WTC11 (cell line): ENCODE results near the gene PAQR8. TPM values are rescaled to one million over a fixed set of nuclear protein-coding genes. Genes with fewer than 3 reads are reported as not detected.

ENCODE experiments used
- ATAC-seq: fragments of 200-7000 bp; cut with Tn5 transposase; 2 replicates; pipeline ENCODE4 v1.10.0; 2021; ENCODE audit warnings: mild to moderate bottlenecking, moderate library complexity
- CTCF ChIA-PET: fragments of 300-600 bp; sonication (Branson Sonifier 250); formaldehyde crosslinking; loops from one replicate; lab custom pipeline; 2021; ENCODE audit warnings: antibody characterized with exemption; lab: Charles Lee
- POLR2A ChIA-PET: fragments of 350-600 bp; sonication (Branson Sonifier 250); formaldehyde crosslinking; loops from one replicate; lab custom pipeline; 2021; ENCODE audit warnings: antibody characterized with exemption; lab: Charles Lee
- DNase-seq: peaks from one replicate; pipeline ENCODE4 v3.0.0; 2021; ENCODE audit warnings: low spot score
- H3K27ac Mint-ChIP-seq: 2 replicates; pipeline ENCODE4 v1.8.0; 2021; ENCODE audit warnings: mixed read lengths
- H3K27me3 Mint-ChIP-seq: 2 replicates; pipeline ENCODE4 v1.8.0; 2021; ENCODE audit warnings: low read depth, mild to moderate bottlenecking, moderate library complexity, mixed read lengths
- H3K36me3 Mint-ChIP-seq: 2 replicates; pipeline ENCODE4 v1.8.0; 2021; ENCODE audit warnings: mixed read lengths
- H3K4me1 Mint-ChIP-seq: 2 replicates; pipeline ENCODE4 v1.8.0; 2022; ENCODE audit warnings: mixed read lengths
- H3K4me3 Mint-ChIP-seq: 2 replicates; pipeline ENCODE4 v1.8.0; 2021; ENCODE audit warnings: mild to moderate bottlenecking, moderate library complexity, mixed read lengths
- H3K9me3 Mint-ChIP-seq: 2 replicates; pipeline ENCODE4 v1.8.0; 2021; ENCODE audit warnings: mixed read lengths
- CREB1 ChIP-seq: sonication (generic); formaldehyde crosslinking; IDR thresholded peaks from 2 replicates; pipeline ENCODE4 v1.8.0; 2023; ENCODE audit warnings: mild to moderate bottlenecking, missing genetic modification reagents
- E2F5 ChIP-seq: sonication (generic); formaldehyde crosslinking; IDR thresholded peaks from 2 replicates; pipeline ENCODE4 v1.8.1; 2022; ENCODE audit warnings: mild to moderate bottlenecking, moderate library complexity, missing genetic modification reagents
- FOXP4 ChIP-seq: sonication (generic); formaldehyde crosslinking; IDR thresholded peaks from 2 replicates; pipeline ENCODE4 v1.8.0; 2022; ENCODE audit warnings: mild to moderate bottlenecking, missing genetic modification reagents
- GRHL2 ChIP-seq: fragments of 250-450 bp; sonication (Bioruptor Pico); IDR thresholded peaks from 2 replicates; pipeline ENCODE4 v1.8.0; 2022; ENCODE audit warnings: mild to moderate bottlenecking, moderate library complexity; ENCODE audit not compliant: insufficient replicate concordance, severe bottlenecking
- IRF2 ChIP-seq: sonication (generic); formaldehyde crosslinking; IDR thresholded peaks from 2 replicates; pipeline ENCODE4 v1.8.0; 2022; ENCODE audit warnings: low read depth, missing genetic modification reagents, borderline replicate concordance
- MLX ChIP-seq: sonication (generic); formaldehyde crosslinking; IDR thresholded peaks from 2 replicates; pipeline ENCODE4 v1.8.1; 2023; ENCODE audit warnings: mild to moderate bottlenecking, missing genetic modification reagents, moderate library complexity
- NFATC4 ChIP-seq: fragments of 250-450 bp; sonication (Bioruptor Pico); IDR thresholded peaks from 2 replicates; pipeline ENCODE4 v1.9.0; 2021; ENCODE audit warnings: mild to moderate bottlenecking
- NFE2L1 ChIP-seq: sonication (generic); formaldehyde crosslinking; IDR thresholded peaks from 2 replicates; pipeline ENCODE4 v1.8.1; 2023; ENCODE audit warnings: missing genetic modification reagents
- NFYB ChIP-seq: sonication (generic); formaldehyde crosslinking; conservative IDR thresholded peaks from 2 replicates; pipeline ENCODE4 v1.8.0; 2022; ENCODE audit warnings: low read depth, missing genetic modification reagents
- SOX15 ChIP-seq: fragments of 250-450 bp; sonication (Bioruptor Pico); IDR thresholded peaks from 2 replicates; pipeline ENCODE4 v1.9.0; 2021; ENCODE audit warnings: mild to moderate bottlenecking
- SP1 ChIP-seq: sonication (generic); formaldehyde crosslinking; conservative IDR thresholded peaks from 2 replicates; pipeline ENCODE4 v1.8.1; 2022; ENCODE audit warnings: missing genetic modification reagents
- STAT6 ChIP-seq: sonication (generic); formaldehyde crosslinking; conservative IDR thresholded peaks from 2 replicates; pipeline ENCODE4 v1.8.1; 2023; ENCODE audit warnings: mild to moderate bottlenecking, low read depth, missing genetic modification reagents, moderate library complexity
- USF1 ChIP-seq: sonication (generic); formaldehyde crosslinking; IDR thresholded peaks from 2 replicates; pipeline ENCODE4 v1.8.0; 2022; ENCODE audit warnings: mild to moderate bottlenecking, missing genetic modification reagents
- ZBTB43 ChIP-seq: sonication (generic); formaldehyde crosslinking; IDR thresholded peaks from 2 replicates; pipeline ENCODE4 v1.8.1; 2023; ENCODE audit warnings: mild to moderate bottlenecking, missing genetic modification reagents
- ZNF219 ChIP-seq: sonication (generic); formaldehyde crosslinking; IDR thresholded peaks from 2 replicates; pipeline ENCODE4 v1.8.0; 2023; ENCODE audit warnings: missing genetic modification reagents, mild to moderate bottlenecking, borderline replicate concordance
- ZNF263 ChIP-seq: sonication (generic); formaldehyde crosslinking; IDR thresholded peaks from 2 replicates; pipeline ENCODE4 v1.8.1; 2022; ENCODE audit warnings: low read depth, mild to moderate bottlenecking, moderate library complexity, missing genetic modification reagents
- ZNF317 ChIP-seq: sonication (generic); formaldehyde crosslinking; IDR thresholded peaks from 2 replicates; pipeline ENCODE4 v1.8.1; 2023; ENCODE audit warnings: low read depth, mild to moderate bottlenecking, moderate library complexity, missing genetic modification reagents, borderline replicate concordance
- ZNF396 ChIP-seq: fragments of 250-450 bp; sonication (Bioruptor Pico); IDR thresholded peaks from 2 replicates; pipeline ENCODE4 v1.8.0; 2021; ENCODE audit warnings: mild to moderate bottlenecking, moderate library complexity, borderline replicate concordance
- ZNF671 ChIP-seq: fragments of 250-450 bp; sonication (Bioruptor Pico); IDR thresholded peaks from 2 replicates; pipeline ENCODE4 v1.8.0; 2021; ENCODE audit warnings: mild to moderate bottlenecking
- total RNA-seq: library from RNA; stranded (reverse); gene quantifications from 3 replicates; pipeline ENCODE4 v1.2.3, GENCODE V29; 2021
- TF ChIP-seq, protein P1 (sequence below): sonication (generic); formaldehyde crosslinking; IDR thresholded peaks from 2 replicates; pipeline ENCODE4 v1.8.1; 2023; ENCODE audit warnings: mild to moderate bottlenecking, missing genetic modification reagents
- TF ChIP-seq, protein P2 (sequence below): sonication (generic); formaldehyde crosslinking; IDR thresholded peaks from 2 replicates; pipeline ENCODE4 v1.8.0; 2023; ENCODE audit warnings: missing genetic modification reagents

Gene PAQR8
- total RNA-seq, 1 experiment from 2014 or later, result 11.1 TPM

DNA sequence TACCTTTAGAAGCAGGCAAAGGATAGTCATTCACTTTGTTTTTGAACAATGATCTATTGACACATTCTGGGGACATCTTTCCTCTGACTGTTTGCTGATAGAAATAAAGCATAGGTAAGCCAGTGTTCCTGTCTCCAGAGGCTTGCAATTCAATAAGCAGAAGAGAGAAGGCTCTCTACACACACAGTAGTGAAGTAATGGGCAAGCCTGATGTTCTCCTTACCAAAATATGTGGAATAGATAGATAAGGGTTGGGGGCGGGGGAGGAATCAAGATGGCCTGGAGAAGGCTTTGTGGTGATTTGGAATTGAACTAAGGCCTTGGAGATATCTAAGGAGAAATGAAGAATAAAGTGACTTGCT is 27.3 kb downstream of the PAQR8 start:
- no peak for DNase-seq
- Mint-ChIP-seq H3K4me1 (no peaks in the 10 kb centered on the region), H3K4me3 (no peak overlapping the region), H3K27ac (no peak overlapping the region), H3K27me3 (no peaks in the 10 kb centered on the region), H3K36me3 (peaks cover 20% of the 10 kb centered on the region), H3K9me3 (peaks cover 31% of the 10 kb centered on the region)
- ChIA-PET CTCF (interaction anchor here (1.1 to 2.0 kb wide), 2 partner anchors 11 to 103 kb away, joined by 3 to 8 read pairs; no protein-coding TSS in a partner anchor), POLR2A (interaction anchor here (1.0 kb wide), 1 partner anchor 60 kb away, joined by 3 read pairs; no protein-coding TSS in a partner anchor)
- no peak for TF ChIP-seq ZNF396 (CRISPR knock-in tag)
- no peak for TF ChIP-seq NFATC4
- no peak for TF ChIP-seq FOXP4 (CRISPR knock-in tag)
- TF ChIP-seq MLX (CRISPR knock-in tag), result no peak
- no peak for TF ChIP-seq ZNF219 (CRISPR knock-in tag)
- no peak for TF ChIP-seq ZNF671 (CRISPR knock-in tag)
- no peak for TF ChIP-seq STAT6
- TF ChIP-seq, protein P1, sequence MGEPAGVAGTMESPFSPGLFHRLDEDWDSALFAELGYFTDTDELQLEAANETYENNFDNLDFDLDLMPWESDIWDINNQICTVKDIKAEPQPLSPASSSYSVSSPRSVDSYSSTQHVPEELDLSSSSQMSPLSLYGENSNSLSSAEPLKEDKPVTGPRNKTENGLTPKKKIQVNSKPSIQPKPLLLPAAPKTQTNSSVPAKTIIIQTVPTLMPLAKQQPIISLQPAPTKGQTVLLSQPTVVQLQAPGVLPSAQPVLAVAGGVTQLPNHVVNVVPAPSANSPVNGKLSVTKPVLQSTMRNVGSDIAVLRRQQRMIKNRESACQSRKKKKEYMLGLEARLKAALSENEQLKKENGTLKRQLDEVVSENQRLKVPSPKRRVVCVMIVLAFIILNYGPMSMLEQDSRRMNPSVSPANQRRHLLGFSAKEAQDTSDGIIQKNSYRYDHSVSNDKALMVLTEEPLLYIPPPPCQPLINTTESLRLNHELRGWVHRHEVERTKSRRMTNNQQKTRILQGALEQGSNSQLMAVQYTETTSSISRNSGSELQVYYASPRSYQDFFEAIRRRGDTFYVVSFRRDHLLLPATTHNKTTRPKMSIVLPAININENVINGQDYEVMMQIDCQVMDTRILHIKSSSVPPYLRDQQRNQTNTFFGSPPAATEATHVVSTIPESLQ, result no peak
- TF ChIP-seq ZNF317 (CRISPR knock-in tag), result no peak
- TF ChIP-seq ZNF263 (CRISPR knock-in tag), result no peak
- no peak for TF ChIP-seq GRHL2 (CRISPR knock-in tag)
- TF ChIP-seq IRF2 (CRISPR knock-in tag), result no peak
- TF ChIP-seq E2F5, result no peak
- no peak for ATAC-seq

GRCh38 chr6:52389626-52390360 is 27.8 kb downstream of the PAQR8 start:
- Mint-ChIP-seq H3K27me3 (no peaks in the 10 kb centered on the region), H3K4me3 (no peak overlapping the region), H3K27ac (no peak overlapping the region), H3K9me3 (peaks cover 31% of the 10 kb centered on the region), H3K36me3 (peaks cover 20% of the 10 kb centered on the region), H3K4me1 (no peaks in the 10 kb centered on the region)
- ChIA-PET POLR2A (interaction anchor here (1.0 kb wide), 1 partner anchor 61 kb away, joined by 3 read pairs; no protein-coding TSS in a partner anchor), CTCF (interaction anchor here (1.1 to 2.0 kb wide), 2 partner anchors 10 to 104 kb away, joined by 3 to 8 read pairs; no protein-coding TSS in a partner anchor)
- DNase-seq, result no peak
- no peak for ATAC-seq
- TF ChIP-seq, protein P2, sequence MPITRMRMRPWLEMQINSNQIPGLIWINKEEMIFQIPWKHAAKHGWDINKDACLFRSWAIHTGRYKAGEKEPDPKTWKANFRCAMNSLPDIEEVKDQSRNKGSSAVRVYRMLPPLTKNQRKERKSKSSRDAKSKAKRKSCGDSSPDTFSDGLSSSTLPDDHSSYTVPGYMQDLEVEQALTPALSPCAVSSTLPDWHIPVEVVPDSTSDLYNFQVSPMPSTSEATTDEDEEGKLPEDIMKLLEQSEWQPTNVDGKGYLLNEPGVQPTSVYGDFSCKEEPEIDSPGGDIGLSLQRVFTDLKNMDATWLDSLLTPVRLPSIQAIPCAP (CRISPR knock-in tag), result no peak
- TF ChIP-seq, protein P1, result no peak
- no peak for TF ChIP-seq ZBTB43 (CRISPR knock-in tag)
- TF ChIP-seq NFE2L1 (CRISPR knock-in tag), result no peak
- no peak for TF ChIP-seq NFYB (CRISPR knock-in tag)
- TF ChIP-seq USF1 (CRISPR knock-in tag), result no peak
- TF ChIP-seq SOX15, result no peak
- no peak for TF ChIP-seq CREB1
- TF ChIP-seq SP1 (CRISPR knock-in tag), result no peak
